Measurements from ENCODE around the gene MTX1. TPM values are rescaled to one million over a fixed set of nuclear protein-coding genes. Genes with fewer than 3 reads are reported as not detected.
A peak's percentile ranks its signal among the peaks of the same experiment; 100 is the strongest.

The MTX1 gene
- total and polyA plus RNA-seq, 2 experiments from 2014 or later = 77.7 to 106 TPM

GRCh38 chr1:155263067-155263466, 54.6 kb downstream of the MTX1 start:
- H3K4me3 Mint-ChIP-seq = no peak overlapping the region; the same call in 2 of the 3 replicates
- peaks cover 72% of the 10 kb centered on the region for H3K36me3 Mint-ChIP-seq (ENCODE audit: low read depth)

More at GRCh38 chr1:155263067-155263466, 54.6 kb downstream of the MTX1 start:
- H3K4me1 ChIP-seq (ENCODE audit: insufficient read depth) = peaks cover 9% of the 10 kb centered on the region
- H3K36me3 ChIP-seq (ENCODE audit: insufficient read depth) = peaks cover 59% of the 10 kb centered on the region
- Mint-ChIP-seq H3K4me1 (peaks cover 14% of the 10 kb centered on the region), H3K27me3 (ENCODE audit: insufficient read depth, low read depth, poor library complexity) (peaks cover 15% of the 10 kb centered on the region), H3K27ac (0 out of 2 replicates have a peak overlapping the region, but pooled peaks have one; percentile 81), H3K9me3 (peaks cover 7% of the 10 kb centered on the region; the same call in 1 of the 3 replicates)
- peaks cover 59% of the 10 kb centered on the region for H3F3A ChIP-seq (replicated peaks; ENCODE audit: low read depth)
- DNase-seq (ENCODE audit: low spot score) (no peak), ATAC-seq (no peak)
- no peak overlapping the region for H3K4me3 ChIP-seq
- no peak overlapping the region for H2AFZ ChIP-seq
- H4K20me1 ChIP-seq (replicated peaks; ENCODE audit: insufficient read depth) = 0 out of 2 replicates have a peak, but pooled peaks cover 11% of the 10 kb centered on the region
- peaks cover 10% of the 10 kb centered on the region for H3K79me2 ChIP-seq (replicated peaks; ENCODE audit: insufficient read depth)
- peak overlapping the region; percentile 81 for H3K27ac ChIP-seq (ENCODE audit: low read depth)
- TF ChIP-seq NANOG (IDR thresholded peaks at IDR 0.05; ENCODE audit: borderline replicate concordance) = no peak
- no peak for TF ChIP-seq ZNF331 (CRISPR knock-in tag; IDR thresholded peaks at IDR 0.05; ENCODE audit: low read depth)
- no peak for TF ChIP-seq CTCF (conservative IDR thresholded peaks at IDR 0.05; ENCODE audit: low read depth in 2 of 2)
- no peak for TF ChIP-seq EZH2phosphoT487 (IDR thresholded peaks at IDR 0.05; ENCODE audit: unreplicated experiment)
- TF ChIP-seq JUNB (IDR thresholded peaks at IDR 0.05; ENCODE audit: unreplicated experiment) = no peak
- no peak for TF ChIP-seq EZH2 (IDR thresholded peaks at IDR 0.05; ENCODE audit: low read depth, unreplicated experiment)
- TF ChIP-seq, protein P1, sequence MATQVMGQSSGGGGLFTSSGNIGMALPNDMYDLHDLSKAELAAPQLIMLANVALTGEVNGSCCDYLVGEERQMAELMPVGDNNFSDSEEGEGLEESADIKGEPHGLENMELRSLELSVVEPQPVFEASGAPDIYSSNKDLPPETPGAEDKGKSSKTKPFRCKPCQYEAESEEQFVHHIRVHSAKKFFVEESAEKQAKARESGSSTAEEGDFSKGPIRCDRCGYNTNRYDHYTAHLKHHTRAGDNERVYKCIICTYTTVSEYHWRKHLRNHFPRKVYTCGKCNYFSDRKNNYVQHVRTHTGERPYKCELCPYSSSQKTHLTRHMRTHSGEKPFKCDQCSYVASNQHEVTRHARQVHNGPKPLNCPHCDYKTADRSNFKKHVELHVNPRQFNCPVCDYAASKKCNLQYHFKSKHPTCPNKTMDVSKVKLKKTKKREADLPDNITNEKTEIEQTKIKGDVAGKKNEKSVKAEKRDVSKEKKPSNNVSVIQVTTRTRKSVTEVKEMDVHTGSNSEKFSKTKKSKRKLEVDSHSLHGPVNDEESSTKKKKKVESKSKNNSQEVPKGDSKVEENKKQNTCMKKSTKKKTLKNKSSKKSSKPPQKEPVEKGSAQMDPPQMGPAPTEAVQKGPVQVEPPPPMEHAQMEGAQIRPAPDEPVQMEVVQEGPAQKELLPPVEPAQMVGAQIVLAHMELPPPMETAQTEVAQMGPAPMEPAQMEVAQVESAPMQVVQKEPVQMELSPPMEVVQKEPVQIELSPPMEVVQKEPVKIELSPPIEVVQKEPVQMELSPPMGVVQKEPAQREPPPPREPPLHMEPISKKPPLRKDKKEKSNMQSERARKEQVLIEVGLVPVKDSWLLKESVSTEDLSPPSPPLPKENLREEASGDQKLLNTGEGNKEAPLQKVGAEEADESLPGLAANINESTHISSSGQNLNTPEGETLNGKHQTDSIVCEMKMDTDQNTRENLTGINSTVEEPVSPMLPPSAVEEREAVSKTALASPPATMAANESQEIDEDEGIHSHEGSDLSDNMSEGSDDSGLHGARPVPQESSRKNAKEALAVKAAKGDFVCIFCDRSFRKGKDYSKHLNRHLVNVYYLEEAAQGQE (IDR thresholded peaks at IDR 0.05; ENCODE audit: unreplicated experiment) = no peak
- TF ChIP-seq, protein P2, sequence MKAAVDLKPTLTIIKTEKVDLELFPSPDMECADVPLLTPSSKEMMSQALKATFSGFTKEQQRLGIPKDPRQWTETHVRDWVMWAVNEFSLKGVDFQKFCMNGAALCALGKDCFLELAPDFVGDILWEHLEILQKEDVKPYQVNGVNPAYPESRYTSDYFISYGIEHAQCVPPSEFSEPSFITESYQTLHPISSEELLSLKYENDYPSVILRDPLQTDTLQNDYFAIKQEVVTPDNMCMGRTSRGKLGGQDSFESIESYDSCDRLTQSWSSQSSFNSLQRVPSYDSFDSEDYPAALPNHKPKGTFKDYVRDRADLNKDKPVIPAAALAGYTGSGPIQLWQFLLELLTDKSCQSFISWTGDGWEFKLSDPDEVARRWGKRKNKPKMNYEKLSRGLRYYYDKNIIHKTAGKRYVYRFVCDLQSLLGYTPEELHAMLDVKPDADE (IDR thresholded peaks at IDR 0.05) = no peak
- TF ChIP-seq STAT1 (IDR thresholded peaks at IDR 0.05; ENCODE audit: unreplicated experiment) = no peak
- no peaks in the 10 kb centered on the region for H3K27me3 ChIP-seq (ENCODE audit: insufficient read depth)
- H3K9me2 ChIP-seq (ENCODE audit: insufficient read depth) = no peaks in the 10 kb centered on the region
- H3K4me2 ChIP-seq = 0 out of 2 replicates have a peak overlapping the region, but pooled peaks have one; percentile 18

MicroRNAs within 50 kb of the gene (microRNA counts, 767-probe panel; counts per million panel counts)
- 8,630 counts per million, percentile 55 among the panel's probes with 10 or more counts for microRNA hsa-miR-92b-3p

Other genes starting within 250 kb of the MTX1 start
- 28.7 and 29.0 TPM in 2 replicates for gene PYGO2, start 246.9 kb upstream of the MTX1 start, total RNA-seq (2014; rRNA removed; shearing (Covaris generic))
- gene PYGO2, start 246.9 kb upstream of the MTX1 start, polyA plus RNA-seq (2016; fragmentation: Nextera tagmentation; extraction: Ambion mirVana) = 11.0 and 13.2 TPM in 2 replicates
- gene SHC1, start 237.9 kb upstream of the MTX1 start, total RNA-seq (2014; rRNA removed; shearing (Covaris generic)) = 196 and 211 TPM in 2 replicates
- gene SHC1, start 237.9 kb upstream of the MTX1 start, polyA plus RNA-seq (2016; fragmentation: Nextera tagmentation; extraction: Ambion mirVana) = 108 and 117 TPM in 2 replicates
- 296 and 392 TPM in 2 replicates for gene CKS1B, start 234.0 kb upstream of the MTX1 start, total RNA-seq (2014; rRNA removed; shearing (Covaris generic))
- gene CKS1B, start 234.0 kb upstream of the MTX1 start, polyA plus RNA-seq (2016; fragmentation: Nextera tagmentation; extraction: Ambion mirVana) = 562 and 617 TPM in 2 replicates
- 71.4 and 75.0 TPM in 2 replicates for gene FLAD1, start 225.4 kb upstream of the MTX1 start, total RNA-seq (2014; rRNA removed; shearing (Covaris generic))
- 72.8 and 74.5 TPM in 2 replicates for gene FLAD1, start 225.4 kb upstream of the MTX1 start, polyA plus RNA-seq (2016; fragmentation: Nextera tagmentation; extraction: Ambion mirVana)
- gene LENEP, start 215.1 kb upstream of the MTX1 start, total RNA-seq (2014; rRNA removed; shearing (Covaris generic)) = 1.5 and 1.6 TPM in 2 replicates
- not detected in 2 replicates for gene LENEP, start 215.1 kb upstream of the MTX1 start, polyA plus RNA-seq (2016; fragmentation: Nextera tagmentation; extraction: Ambion mirVana)
- gene ZBTB7B, start 205.9 kb upstream of the MTX1 start, total RNA-seq (2014; rRNA removed; shearing (Covaris generic)) = 19.3 and 32.6 TPM in 2 replicates
- gene ZBTB7B, start 205.9 kb upstream of the MTX1 start, polyA plus RNA-seq (2016; fragmentation: Nextera tagmentation; extraction: Ambion mirVana) = 3.6 TPM in 2 replicates
- not detected in 2 replicates for gene DCST2, start 174.9 kb upstream of the MTX1 start, total RNA-seq (2014; rRNA removed; shearing (Covaris generic))
- gene DCST2, start 174.9 kb upstream of the MTX1 start, polyA plus RNA-seq (2016; fragmentation: Nextera tagmentation; extraction: Ambion mirVana) = 0.28 and 0.78 TPM in 2 replicates
- gene DCST1, start 174.9 kb upstream of the MTX1 start, total RNA-seq (2014; rRNA removed; shearing (Covaris generic)) = not detected in 2 replicates
- gene DCST1, start 174.9 kb upstream of the MTX1 start, polyA plus RNA-seq (2016; fragmentation: Nextera tagmentation; extraction: Ambion mirVana) = not detected in 2 replicates
- gene ADAM15, start 157.4 kb upstream of the MTX1 start, total RNA-seq (2014; rRNA removed; shearing (Covaris generic)) = 25.9 and 31.1 TPM in 2 replicates
- gene ADAM15, start 157.4 kb upstream of the MTX1 start, polyA plus RNA-seq (2016; fragmentation: Nextera tagmentation; extraction: Ambion mirVana) = 24.2 and 25.9 TPM in 2 replicates
- 22.9 and 25.0 TPM in 2 replicates for gene EFNA4, start 145.0 kb upstream of the MTX1 start, total RNA-seq (2014; rRNA removed; shearing (Covaris generic))
- 11.1 and 16.4 TPM in 2 replicates for gene EFNA4, start 145.0 kb upstream of the MTX1 start, polyA plus RNA-seq (2016; fragmentation: Nextera tagmentation; extraction: Ambion mirVana)
- 13.6 and 14.5 TPM in 2 replicates for gene EFNA3, start 129.9 kb upstream of the MTX1 start, total RNA-seq (2014; rRNA removed; shearing (Covaris generic))
- gene EFNA3, start 129.9 kb upstream of the MTX1 start, polyA plus RNA-seq (2016; fragmentation: Nextera tagmentation; extraction: Ambion mirVana) = 10.3 and 13.5 TPM in 2 replicates
- 2.1 and 5.1 TPM in 2 replicates for gene EFNA1, start 80.8 kb upstream of the MTX1 start, total RNA-seq (2014; rRNA removed; shearing (Covaris generic))
- 3.2 and 5.1 TPM in 2 replicates for gene EFNA1, start 80.8 kb upstream of the MTX1 start, polyA plus RNA-seq (2016; fragmentation: Nextera tagmentation; extraction: Ambion mirVana)
- 30.0 and 50.5 TPM in 2 replicates for gene SLC50A1, start 72.8 kb upstream of the MTX1 start, total RNA-seq (2014; rRNA removed; shearing (Covaris generic))
- 63.9 and 65.4 TPM in 2 replicates for gene SLC50A1, start 72.8 kb upstream of the MTX1 start, polyA plus RNA-seq (2016; fragmentation: Nextera tagmentation; extraction: Ambion mirVana)
- gene DPM3, start 68.2 kb upstream of the MTX1 start, total RNA-seq (2014; rRNA removed; shearing (Covaris generic)) = 13.6 and 19.2 TPM in 2 replicates
- 71.4 and 76.5 TPM in 2 replicates for gene DPM3, start 68.2 kb upstream of the MTX1 start, polyA plus RNA-seq (2016; fragmentation: Nextera tagmentation; extraction: Ambion mirVana)
- gene KRTCAP2, start 35.4 kb upstream of the MTX1 start, total RNA-seq (2014; rRNA removed; shearing (Covaris generic)) = 101 and 106 TPM in 2 replicates
- gene KRTCAP2, start 35.4 kb upstream of the MTX1 start, polyA plus RNA-seq (2016; fragmentation: Nextera tagmentation; extraction: Ambion mirVana) = 579 and 628 TPM in 2 replicates
- 15.4 and 18.8 TPM in 2 replicates for gene TRIM46, start 34.8 kb upstream of the MTX1 start, total RNA-seq (2014; rRNA removed; shearing (Covaris generic))
- gene TRIM46, start 34.8 kb upstream of the MTX1 start, polyA plus RNA-seq (2016; fragmentation: Nextera tagmentation; extraction: Ambion mirVana) = 7.4 and 8.1 TPM in 2 replicates
- gene THBS3, start 798 bp upstream of the MTX1 start, total RNA-seq (2014; rRNA removed; shearing (Covaris generic)) = 1.2 and 6.3 TPM in 2 replicates
- 4.3 and 5.0 TPM in 2 replicates for gene THBS3, start 798 bp upstream of the MTX1 start, polyA plus RNA-seq (2016; fragmentation: Nextera tagmentation; extraction: Ambion mirVana)
- gene ENTREP3, start 46.8 kb downstream of the MTX1 start, total RNA-seq (2014; rRNA removed; shearing (Covaris generic)) = 34.7 and 46.3 TPM in 2 replicates
- 18.6 and 19.5 TPM in 2 replicates for gene ENTREP3, start 46.8 kb downstream of the MTX1 start, polyA plus RNA-seq (2016; fragmentation: Nextera tagmentation; extraction: Ambion mirVana)
- gene SCAMP3, start 53.7 kb downstream of the MTX1 start, total RNA-seq (2014; rRNA removed; shearing (Covaris generic)) = 47.2 and 52.5 TPM in 2 replicates
- 38.3 and 50.5 TPM in 2 replicates for gene SCAMP3, start 53.7 kb downstream of the MTX1 start, polyA plus RNA-seq (2016; fragmentation: Nextera tagmentation; extraction: Ambion mirVana)
- gene CLK2, start 64.8 kb downstream of the MTX1 start, total RNA-seq (2014; rRNA removed; shearing (Covaris generic)) = 40.4 and 54.6 TPM in 2 replicates
- 23.9 and 27.2 TPM in 2 replicates for gene CLK2, start 64.8 kb downstream of the MTX1 start, polyA plus RNA-seq (2016; fragmentation: Nextera tagmentation; extraction: Ambion mirVana)
- 3.5 and 4.9 TPM in 2 replicates for gene HCN3, start 68.8 kb downstream of the MTX1 start, total RNA-seq (2014; rRNA removed; shearing (Covaris generic))
- 3.4 and 4.6 TPM in 2 replicates for gene HCN3, start 68.8 kb downstream of the MTX1 start, polyA plus RNA-seq (2016; fragmentation: Nextera tagmentation; extraction: Ambion mirVana)
- gene PKLR, start 92.7 kb downstream of the MTX1 start, total RNA-seq (2014; rRNA removed; shearing (Covaris generic)) = 3.3 and 3.7 TPM in 2 replicates
- gene PKLR, start 92.7 kb downstream of the MTX1 start, polyA plus RNA-seq (2016; fragmentation: Nextera tagmentation; extraction: Ambion mirVana) = 1.5 and 2.0 TPM in 2 replicates
- 274 and 287 TPM in 2 replicates for gene FDPS, start 100.2 kb downstream of the MTX1 start, total RNA-seq (2014; rRNA removed; shearing (Covaris generic))
- 366 and 373 TPM in 2 replicates for gene FDPS, start 100.2 kb downstream of the MTX1 start, polyA plus RNA-seq (2016; fragmentation: Nextera tagmentation; extraction: Ambion mirVana)
- 57.6 and 87.7 TPM in 2 replicates for gene RUSC1, start 112.2 kb downstream of the MTX1 start, total RNA-seq (2014; rRNA removed; shearing (Covaris generic))
- 48.2 and 53.4 TPM in 2 replicates for gene RUSC1, start 112.2 kb downstream of the MTX1 start, polyA plus RNA-seq (2016; fragmentation: Nextera tagmentation; extraction: Ambion mirVana)